IMR-90 (cell line): Measurements from ENCODE around the gene CSF2RB. TPM values are rescaled to one million over a fixed set of nuclear protein-coding genes. Genes with fewer than 3 reads are reported as not detected.

Source experiments
- ATAC-seq: fragments of 200-7000 bp; cut with Tn5 transposase; 2 replicates; pipeline ENCODE4 v1.9.1; 2020; ENCODE audit warnings: low read depth, mild to moderate bottlenecking, moderate library complexity
- Bru-seq: library from RNA; stranded (reverse); fragments of 400-500 nt; gene quantifications from one replicate; lab custom pipeline; 2021; lab: Mats Ljungman, UMichigan
- BruChase-seq, 2 experiments: library from RNA; stranded (reverse); fragments of 400-500 nt; gene quantifications; one replicate each; lab custom pipeline; 2021; lab: Mats Ljungman, UMichigan
- BruUV-seq: library from RNA; stranded (reverse); fragments of 400-500 nt; replicated peaks from 2 replicates; lab custom pipeline; 2021; lab: Mats Ljungman, UMichigan
- CTCF ChIA-PET: fragments of 300-600 bp; formaldehyde crosslinking; extraction: SDS; loops from one replicate; lab custom pipeline; 2021; ENCODE audit warnings: antibody characterized with exemption; lab: Yijun Ruan, JAX
- POLR2A ChIA-PET: fragments of 300-600 bp; sonication (Branson Sonifier 250); formaldehyde crosslinking; loops from one replicate; lab custom pipeline; 2022; ENCODE audit warnings: antibody characterized with exemption; ENCODE audit not compliant: unreplicated experiment; lab: Charles Lee
- DNase-seq: peaks from one replicate; pipeline ENCODE4 v3.0.0; 2013
- H2AFZ ChIP-seq: replicated peaks from 2 replicates; pipeline ENCODE3; 2013; ENCODE audit warnings: low read length, mild to moderate bottlenecking; ENCODE audit not compliant: poor library complexity
- H2AK5ac ChIP-seq: 2 replicates; pipeline ENCODE4 v1.6.1; 2013; ENCODE audit warnings: low read depth, low read length, inconsistent platforms
- H2AK9ac ChIP-seq: replicated peaks from 2 replicates; pipeline ENCODE3; 2013; ENCODE audit warnings: mild to moderate bottlenecking, low read depth, low read length, moderate library complexity; ENCODE audit not compliant: poor library complexity
- H2BK120ac ChIP-seq: 2 replicates; pipeline ENCODE4 v1.6.1; 2013; ENCODE audit warnings: low read depth, low read length, inconsistent platforms
- H2BK15ac ChIP-seq: 3 replicates; pipeline ENCODE4 v1.6.1; 2013; ENCODE audit warnings: low read depth, low read length, inconsistent platforms
- H2BK20ac ChIP-seq: 2 replicates; pipeline ENCODE4 v1.6.1; 2013; ENCODE audit warnings: low read depth, mild to moderate bottlenecking, inconsistent platforms, low read length, moderate library complexity
- H2BK5ac ChIP-seq: 2 replicates; pipeline ENCODE4 v1.6.1; 2013; ENCODE audit warnings: mild to moderate bottlenecking, low read depth, low read length, inconsistent platforms; ENCODE audit not compliant: poor library complexity, severe bottlenecking
- H3K14ac ChIP-seq: replicated peaks from 2 replicates; pipeline ENCODE4 v1.6.1; 2013; ENCODE audit warnings: low read depth, low read length, inconsistent platforms
- H3K18ac ChIP-seq: 2 replicates; pipeline ENCODE4 v1.6.1; 2013; ENCODE audit warnings: low read depth, low read length, control low read depth
- H3K23ac ChIP-seq: 2 replicates; pipeline ENCODE4 v1.6.1; 2013; ENCODE audit warnings: low read depth, low read length, inconsistent platforms
- H3K27ac ChIP-seq: 2 replicates; pipeline ENCODE4 v1.5.1; 2013; ENCODE audit warnings: mild to moderate bottlenecking, control low read depth, low read length; ENCODE audit not compliant: insufficient read depth
- H3K27me3 ChIP-seq: 2 replicates; pipeline ENCODE4 v1.6.1; 2013; ENCODE audit warnings: low read length; ENCODE audit not compliant: control insufficient read depth, insufficient read depth
- H3K36me3 ChIP-seq: 2 replicates; pipeline ENCODE4 v1.6.1; 2013; ENCODE audit warnings: low read length, mixed read lengths; ENCODE audit not compliant: control insufficient read depth, insufficient read depth
- H3K4ac ChIP-seq: 2 replicates; pipeline ENCODE4 v1.6.1; 2013; ENCODE audit warnings: low read depth, low read length, inconsistent platforms
- H3K4me1 ChIP-seq: 2 replicates; pipeline ENCODE4 v1.6.1; 2013; ENCODE audit warnings: low read length, mixed read lengths; ENCODE audit not compliant: control insufficient read depth, insufficient read depth
- H3K4me2 ChIP-seq: 2 replicates; pipeline ENCODE4 v1.6.1; 2013; ENCODE audit warnings: low read depth, mild to moderate bottlenecking, control low read depth, low read length, moderate library complexity
- H3K4me3 ChIP-seq: 2 replicates; pipeline ENCODE4 v1.5.1; 2013; ENCODE audit warnings: low read depth, mild to moderate bottlenecking, control low read depth, low read length, moderate library complexity; ENCODE audit not compliant: insufficient read depth
- H3K56ac ChIP-seq: 2 replicates; pipeline ENCODE4 v1.6.1; 2013; ENCODE audit warnings: low read length, inconsistent platforms; ENCODE audit not compliant: insufficient read depth; ENCODE audit errors: extremely low read depth
- H3K79me1 ChIP-seq, 2 experiments: 2 replicates each; pipeline ENCODE4 v1.6.1; 2013; ENCODE audit warnings: low read length in 2 of 2, inconsistent platforms in 1 of 2, low read depth in 1 of 2
- H3K9ac ChIP-seq: 2 replicates; pipeline ENCODE4 v1.6.1; 2013; ENCODE audit warnings: low read depth, low read length, control low read depth
- H3K9me1 ChIP-seq: 2 replicates; pipeline ENCODE4 v1.6.1; 2013; ENCODE audit warnings: low read length, inconsistent platforms; ENCODE audit not compliant: insufficient read depth
- H3K9me3 ChIP-seq: 2 replicates; pipeline ENCODE4 v1.6.1; 2013; ENCODE audit warnings: low read length; ENCODE audit not compliant: control insufficient read depth, insufficient read depth
- H4K20me1 ChIP-seq: 2 replicates; pipeline ENCODE4 v1.6.1; 2013; ENCODE audit warnings: low read length, inconsistent platforms; ENCODE audit not compliant: insufficient read depth
- H4K5ac ChIP-seq: 2 replicates; pipeline ENCODE4 v1.6.1; 2013; ENCODE audit warnings: mild to moderate bottlenecking, low read depth, low read length, control low read depth
- H4K8ac ChIP-seq, 2 experiments: 2 replicates each; pipeline ENCODE4 v1.6.1; 2013; ENCODE audit warnings: low read depth in 2 of 2, low read length in 2 of 2, control low read depth in 1 of 2, inconsistent platforms in 1 of 2
- H4K91ac ChIP-seq: 2 replicates; pipeline ENCODE4 v1.6.1; 2013; ENCODE audit warnings: low read depth, low read length, inconsistent platforms; ENCODE audit not compliant: insufficient read depth
- CEBPB ChIP-seq: IDR thresholded peaks from 2 replicates; pipeline ENCODE4 v1.6.1; 2012; ENCODE audit warnings: low read depth, low read length, improper control_type of control experiment
- CHD1 ChIP-seq: IDR thresholded peaks from 2 replicates; pipeline ENCODE4 v1.6.1; 2012; ENCODE audit warnings: low read depth, low read length, improper control_type of control experiment
- MAZ ChIP-seq: IDR thresholded peaks from 2 replicates; pipeline ENCODE4 v1.6.1; 2012; ENCODE audit warnings: low read depth, mild to moderate bottlenecking, low read length, improper control_type of control experiment, moderate library complexity, borderline replicate concordance
- MXI1 ChIP-seq: IDR thresholded peaks from 2 replicates; pipeline ENCODE4 v1.6.1; 2012; ENCODE audit warnings: low read depth, mild to moderate bottlenecking, low read length, moderate library complexity, borderline replicate concordance
- NFE2L2 ChIP-seq: fragments of 150-350 bp; IDR thresholded peaks from 2 replicates; pipeline ENCODE4 v1.6.1; 2016; ENCODE audit warnings: low read depth, mild to moderate bottlenecking, low read length
- POLR2A ChIP-seq: IDR thresholded peaks from 2 replicates; pipeline ENCODE4 v1.6.1; 2012; ENCODE audit warnings: mild to moderate bottlenecking, low read depth, low read length
- RCOR1 ChIP-seq: IDR thresholded peaks from 2 replicates; pipeline ENCODE4 v1.6.1; 2012; ENCODE audit warnings: mild to moderate bottlenecking, low read length, improper control_type of control experiment; ENCODE audit not compliant: insufficient replicate concordance
- RFX5 ChIP-seq: IDR thresholded peaks from 2 replicates; pipeline ENCODE4 v1.8.0; 2012; ENCODE audit warnings: low read depth, mild to moderate bottlenecking, low read length, moderate library complexity
- SMC3 ChIP-seq: fragments of 150-350 bp; IDR thresholded peaks from 2 replicates; pipeline ENCODE4 v1.6.1; 2016; ENCODE audit warnings: low read depth, mild to moderate bottlenecking, antibody characterized with exemption, low read length, moderate library complexity
- WGBS, 2 experiments: methylation state at CpG; one replicate each; pipeline versions ENCODE4 v1.1.5 to v1.1.7; 2013; ENCODE audit warnings: missing lambda C conversion rate in 2 of 2; ENCODE audit not compliant: insufficient read length in 1 of 2; ENCODE audit errors: extremely low coverage in 2 of 2; 5-methylcytosine and 5-hydroxymethylcytosine counted together
- dilution Hi-C: fragments of 300-500 bp; cut with HindIII; formaldehyde crosslinking; loops from one replicate; pipeline ENCODE4 v1.14.3; 2018; ENCODE audit warnings: low sequenced_read_pairs; ENCODE audit not compliant: unreplicated experiment
- in situ Hi-C: fragments of 300-500 bp; cut with MboI; formaldehyde crosslinking; loops from 3 replicates; pipeline ENCODE4 v1.14.3; 2019; ENCODE audit warnings: low sequenced_read_pairs, inconsistent platforms, mixed read lengths
- intact Hi-C: fragments of 100-400 bp; cut with micrococcal nuclease; formaldehyde crosslinking; loops from 2 replicates; pipeline ENCODE4 v1.10.0; 2022
- long read RNA-seq: library from polyadenylated mRNA; unstranded; transcript quantifications from one replicate; pipeline ENCODE4 v2.0.0, GENCODE V29; 2021; ENCODE audit not compliant: unreplicated experiment
- polyA plus RNA-seq, 3 experiments: library from polyadenylated mRNA; depleted of rRNA; stranded (reverse); fragments of >200 nt; gene quantifications; 2 replicates each; pipeline ENCODE4 v1.2.3, GENCODE V29; 2012; ENCODE audit warnings: low replicate concordance in 1 of 3
- total RNA-seq: library from RNA; depleted of rRNA; stranded (reverse); fragments of >200 nt; gene quantifications from 2 replicates; pipeline ENCODE4 v1.2.3, GENCODE V29; 2012; rRNA removed
- TF ChIP-seq, protein P1 (sequence below): fragments of 150-350 bp; IDR thresholded peaks from 2 replicates; pipeline ENCODE4 v1.6.1; 2016; ENCODE audit warnings: low read depth, mild to moderate bottlenecking, low read length, moderate library complexity, borderline replicate concordance
- TF ChIP-seq, protein P2 (sequence below): fragments of 150-350 bp; IDR thresholded peaks from 2 replicates; pipeline ENCODE4 v1.6.1; 2017; ENCODE audit warnings: mild to moderate bottlenecking, antibody characterized with exemption, low read length, low read depth
- TF ChIP-seq, protein P3 (sequence below): conservative IDR thresholded peaks from 2 replicates; pipeline ENCODE4 v1.5.1; 2012; ENCODE audit warnings: mild to moderate bottlenecking, low read depth, low read length, improper control_type of control experiment

Gene CSF2RB
- not detected in 2 replicates for total RNA-seq
- not detected in 2 replicates for polyA plus RNA-seq (2012; rRNA removed)
- polyA plus RNA-seq (2012; cell fraction: cytosol; rRNA removed): not detected in 2 replicates
- not detected in 2 replicates for polyA plus RNA-seq (2012; cell fraction: nucleus; rRNA removed; ENCODE audit: low replicate concordance)
- not detected for Bru-seq, nascent RNA
- not detected for BruChase-seq, experiment 1, labeled RNA remaining after a 6-hour chase
- BruChase-seq, experiment 2, labeled RNA remaining after a 2-hour chase: not detected
- long read RNA-seq: 0 reads

DNA sequence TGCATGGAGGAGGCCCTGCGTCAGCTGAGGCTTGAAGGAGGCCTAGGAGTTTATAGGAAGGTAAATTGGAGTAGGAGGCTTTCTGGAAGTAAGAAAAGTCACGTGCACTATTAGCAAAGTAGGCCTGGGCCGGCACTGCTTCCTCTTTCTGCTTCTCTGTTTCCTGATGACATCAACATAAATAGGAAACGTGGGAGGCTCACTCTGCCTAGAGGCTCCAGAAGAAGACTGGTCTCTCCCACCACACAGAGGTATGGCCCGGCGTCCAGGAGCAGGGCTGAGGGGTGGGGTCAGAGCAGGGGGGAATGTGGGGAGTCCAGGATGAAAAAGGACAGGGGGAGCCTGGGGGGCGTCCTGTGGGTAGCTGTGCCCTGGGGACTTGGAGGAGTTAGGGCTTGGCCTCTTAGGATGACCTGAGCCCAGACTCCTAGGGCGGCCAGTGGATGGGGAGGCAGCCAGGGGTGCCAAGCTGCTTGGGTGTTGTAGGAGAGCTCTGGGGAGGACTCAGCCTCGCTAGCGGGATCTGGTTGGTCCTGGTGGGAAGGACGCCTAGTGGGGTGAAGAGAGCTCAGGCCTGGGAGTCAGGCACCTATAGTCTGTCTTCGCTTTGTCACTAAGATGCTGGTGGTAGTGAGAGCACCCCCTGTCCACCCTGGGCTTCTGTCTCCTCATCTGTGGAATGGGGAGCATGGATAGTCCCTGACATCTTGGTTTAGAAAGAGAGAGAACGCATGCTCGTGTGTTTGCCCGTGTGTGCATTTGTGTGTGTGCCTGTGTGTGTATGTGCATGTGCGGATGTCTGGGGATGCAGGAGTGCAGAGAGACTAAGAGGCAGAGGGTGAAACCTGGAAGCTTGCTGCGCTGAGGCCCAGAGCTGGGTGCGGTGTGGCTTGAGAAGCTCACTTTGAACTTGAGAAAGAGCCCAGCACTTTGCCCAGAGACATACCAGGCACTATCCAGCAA is at the start of gene CSF2RB:
Gene CSF2RB, plus strand, starts transcription at position 202 of the 963 bp plus-strand sequence. CDS start 8,580 bp downstream, outside the sequence.
- Histone ChIP-seq H3K79me1 (no peaks in the 10 kb centered on the region), H3K9me1 (no peaks in the 10 kb centered on the region), H2BK5ac (no peak within 1 kb of the TSS), H3K4me1 (no peaks in the 10 kb centered on the region), H3K23ac (no peak within 1 kb of the TSS), H4K91ac (no peak within 1 kb of the TSS), H3K27ac (no peak within 1 kb of the TSS), H3K27me3 (peaks cover 13% of the 10 kb centered on the region), H2BK15ac (no peak within 1 kb of the TSS), H3K36me3 (no peaks in the 10 kb centered on the region), H4K8ac (no peak within 1 kb of the TSS), H2AFZ (no peak within 1 kb of the TSS), H2BK20ac (no peak within 1 kb of the TSS), H3K4ac (no peak within 1 kb of the TSS), H2AK5ac (no peak within 1 kb of the TSS), H3K4me2 (no peak within 1 kb of the TSS), H3K9ac (no peak within 1 kb of the TSS), H3K56ac (no peak within 1 kb of the TSS), H3K4me3 (no peak within 1 kb of the TSS), H3K14ac (no peak within 1 kb of the TSS), H3K18ac (no peak within 1 kb of the TSS), H4K5ac (no peak within 1 kb of the TSS), H2AK9ac (no peak within 1 kb of the TSS), H4K20me1 (no peaks in the 10 kb centered on the region), H2BK120ac (no peak within 1 kb of the TSS), H3K9me3 (peaks cover 1% of the 10 kb centered on the region; the same call in 1 of the 2 replicates)
- POLR2A ChIA-PET: interaction anchor here (0.5 kb wide), 1 partner anchor 13 kb away, joined by 3 read pairs; no protein-coding TSS in a partner anchor
- in situ Hi-C loops (no loop called here), dilution Hi-C loops (no loop called here), intact Hi-C loops (no loop called here)
- WGBS, 2 experiments: 83% methylated on average over 1 of the region's 18 CpGs; no CpG with 5 or more reads in 1 of the 2 experiments
- CTCF ChIA-PET: no interaction called here
- no peak for DNase-seq
- no peak for ATAC-seq
- no TSS peak for BruUV-seq
- TF ChIP-seq CHD1 (no peak), CEBPB (no peak), POLR2A (no peak), MXI1 (no peak), RFX5 (no peak), RCOR1 (no peak), MAZ (no peak), NFE2L2 (no peak), SMC3 (no peak)
- TF ChIP-seq, protein P1, sequence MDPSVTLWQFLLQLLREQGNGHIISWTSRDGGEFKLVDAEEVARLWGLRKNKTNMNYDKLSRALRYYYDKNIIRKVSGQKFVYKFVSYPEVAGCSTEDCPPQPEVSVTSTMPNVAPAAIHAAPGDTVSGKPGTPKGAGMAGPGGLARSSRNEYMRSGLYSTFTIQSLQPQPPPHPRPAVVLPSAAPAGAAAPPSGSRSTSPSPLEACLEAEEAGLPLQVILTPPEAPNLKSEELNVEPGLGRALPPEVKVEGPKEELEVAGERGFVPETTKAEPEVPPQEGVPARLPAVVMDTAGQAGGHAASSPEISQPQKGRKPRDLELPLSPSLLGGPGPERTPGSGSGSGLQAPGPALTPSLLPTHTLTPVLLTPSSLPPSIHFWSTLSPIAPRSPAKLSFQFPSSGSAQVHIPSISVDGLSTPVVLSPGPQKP: no peak
- TF ChIP-seq, protein P2, sequence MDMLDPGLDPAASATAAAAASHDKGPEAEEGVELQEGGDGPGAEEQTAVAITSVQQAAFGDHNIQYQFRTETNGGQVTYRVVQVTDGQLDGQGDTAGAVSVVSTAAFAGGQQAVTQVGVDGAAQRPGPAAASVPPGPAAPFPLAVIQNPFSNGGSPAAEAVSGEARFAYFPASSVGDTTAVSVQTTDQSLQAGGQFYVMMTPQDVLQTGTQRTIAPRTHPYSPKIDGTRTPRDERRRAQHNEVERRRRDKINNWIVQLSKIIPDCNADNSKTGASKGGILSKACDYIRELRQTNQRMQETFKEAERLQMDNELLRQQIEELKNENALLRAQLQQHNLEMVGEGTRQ: no peak
- TF ChIP-seq, protein P3, sequence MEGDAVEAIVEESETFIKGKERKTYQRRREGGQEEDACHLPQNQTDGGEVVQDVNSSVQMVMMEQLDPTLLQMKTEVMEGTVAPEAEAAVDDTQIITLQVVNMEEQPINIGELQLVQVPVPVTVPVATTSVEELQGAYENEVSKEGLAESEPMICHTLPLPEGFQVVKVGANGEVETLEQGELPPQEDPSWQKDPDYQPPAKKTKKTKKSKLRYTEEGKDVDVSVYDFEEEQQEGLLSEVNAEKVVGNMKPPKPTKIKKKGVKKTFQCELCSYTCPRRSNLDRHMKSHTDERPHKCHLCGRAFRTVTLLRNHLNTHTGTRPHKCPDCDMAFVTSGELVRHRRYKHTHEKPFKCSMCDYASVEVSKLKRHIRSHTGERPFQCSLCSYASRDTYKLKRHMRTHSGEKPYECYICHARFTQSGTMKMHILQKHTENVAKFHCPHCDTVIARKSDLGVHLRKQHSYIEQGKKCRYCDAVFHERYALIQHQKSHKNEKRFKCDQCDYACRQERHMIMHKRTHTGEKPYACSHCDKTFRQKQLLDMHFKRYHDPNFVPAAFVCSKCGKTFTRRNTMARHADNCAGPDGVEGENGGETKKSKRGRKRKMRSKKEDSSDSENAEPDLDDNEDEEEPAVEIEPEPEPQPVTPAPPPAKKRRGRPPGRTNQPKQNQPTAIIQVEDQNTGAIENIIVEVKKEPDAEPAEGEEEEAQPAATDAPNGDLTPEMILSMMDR: no peak
